ENCODE results near the gene NKX3-2. TPM values are rescaled to one million over a fixed set of nuclear protein-coding genes. Genes with fewer than 3 reads are reported as not detected.

The NKX3-2 gene
- total and polyA plus RNA-seq, 2 of the 8 experiments (the other 6 are each of a cell fraction or from before 2014, with no cell fraction given) = 0.13 TPM; not detected in 1

DNA sequence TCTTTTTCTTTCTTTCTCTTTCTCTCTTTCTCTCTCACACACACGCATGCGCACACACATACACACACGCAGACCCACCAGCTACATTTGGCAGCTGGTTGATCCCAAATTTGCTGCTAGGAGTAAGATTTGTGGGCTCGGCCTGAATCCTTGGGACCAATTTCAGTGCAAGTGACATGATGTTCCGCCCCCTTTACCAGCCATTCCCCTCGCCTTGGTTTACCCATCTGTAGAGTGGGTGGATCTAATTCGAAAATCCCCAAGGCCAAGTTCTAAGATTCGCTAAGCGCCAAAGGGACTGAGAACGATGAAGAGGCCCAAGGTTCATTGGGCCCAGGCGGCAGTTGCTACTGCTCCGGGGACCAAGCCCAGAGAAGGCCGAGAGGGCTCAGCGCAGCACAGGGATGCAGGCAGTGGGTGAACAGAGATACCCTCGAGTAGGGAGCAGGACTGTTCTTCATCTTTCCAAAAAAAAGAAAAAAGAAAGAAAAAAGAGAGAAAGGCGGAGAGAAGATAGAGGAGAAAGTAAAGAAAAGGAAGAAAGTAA lies 5.8 kb downstream of the NKX3-2 start:
- no peak overlapping the region for H3K27ac ChIP-seq (ENCODE audit: low read depth, low read length)
- no peak overlapping the region for H3K4ac ChIP-seq (replicated peaks; ENCODE audit: insufficient read length, low read depth, low read length)
- no peak overlapping the region for H3K56ac ChIP-seq (replicated peaks; ENCODE audit: insufficient read length, low read depth, low read length)
- POLR2A ChIA-PET (ENCODE audit: partially characterized antibody) = no interaction called here
- H3K23me2 ChIP-seq (ENCODE audit: low read depth, low read length) = peaks cover 2% of the 10 kb centered on the region; the same call in 1 of the 2 replicates
- H4K8ac ChIP-seq (ENCODE audit: extremely low read depth, insufficient read depth, low read length) = no peak overlapping the region
- H2BK15ac ChIP-seq (ENCODE audit: low read length) = no peak overlapping the region
- peaks cover 0 to 4% (median 0%) of the 10 kb centered on the region in 4 experiments; a peak in 1 of 8 replicates for H3K36me3 ChIP-seq (ENCODE audit: control insufficient read depth in 2 of 4, insufficient read depth in 4 of 4, low read length in 3 of 4)
- H3K23ac ChIP-seq (ENCODE audit: insufficient read length) = no peak overlapping the region
- peak overlapping the region in 1 of 2 experiments; percentile 48; a peak in 1 of 4 replicates for H3K4me2 ChIP-seq (ENCODE audit: insufficient read depth in 1 of 2, low read depth in 2 of 2, low read length in 2 of 2)
- no peaks in the 10 kb centered on the region for H3K79me2 ChIP-seq (ENCODE audit: control insufficient read depth in 1 of 2, insufficient read depth in 2 of 2, low read length in 2 of 2)
- H2BK20ac ChIP-seq (ENCODE audit: low read length) = no peak overlapping the region
- peaks cover 96 to 100% (median 100%) of the 10 kb centered on the region in 4 experiments for H3K27me3 ChIP-seq (replicated peaks in 1 of 4; ENCODE audit: control insufficient read depth in 3 of 4, extremely low read depth in 1 of 4, insufficient read depth in 3 of 4, low read length in 3 of 4)
- no peak overlapping the region for H2AFZ ChIP-seq (ENCODE audit: low read length)
- DNase-seq (ENCODE audit: low read depth in 1 of 2, low spot score in 2 of 2) (no peak), FAIRE-seq (no peak)
- peak overlapping the region; percentile 27; the same call in 1 of the 2 replicates for H2AK5ac ChIP-seq (ENCODE audit: low read depth, low read length)
- no peak overlapping the region for H2BK120ac ChIP-seq (replicated peaks; ENCODE audit: low read depth, low read length)
- no peak overlapping the region; the same call in 1 of the 2 replicates for H3K18ac ChIP-seq (ENCODE audit: extremely low read depth, low read length)
- H3K9me3 ChIP-seq (ENCODE audit: insufficient read depth in 2 of 2, low read depth in 1 of 2, low read length in 1 of 2) = peaks cover 0 to 3% of the 10 kb centered on the region in 2 experiments; a peak in 2 of 4 replicates
- WGBS, 2 experiments (ENCODE audit: extremely low coverage in 1 of 2, insufficient coverage in 1 of 2, insufficient read length in 1 of 2, insufficient replicate concordance in 2 of 2, low coverage in 1 of 2, low lambda C conversion rate in 2 of 2, missing lambda C conversion rate in 1 of 2) = 28% methylated on average over 16 of the region's 16 CpGs; no CpG with 5 or more reads in 1 of the 2 experiments
- H2BK12ac ChIP-seq (ENCODE audit: low read depth, low read length) = 0 out of 2 replicates have a peak overlapping the region, but pooled peaks have one; percentile 39
- H3K9ac ChIP-seq (replicated peaks in 1 of 4; ENCODE audit: extremely low read depth in 1 of 4, low read depth in 3 of 4, low read length in 3 of 4) = no peak overlapping the region
- H4K20me1 ChIP-seq (replicated peaks in 1 of 2; ENCODE audit: control insufficient read depth in 1 of 2, insufficient read depth in 2 of 2, low read length in 2 of 2) = peaks cover 15 to 51% of the 10 kb centered on the region in 2 experiments
- no peak overlapping the region for H3K14ac ChIP-seq (ENCODE audit: insufficient read length)
- no peak overlapping the region for H4K5ac ChIP-seq (ENCODE audit: insufficient read length, low read depth, low read length)
- no peak overlapping the region for H2BK5ac ChIP-seq (ENCODE audit: low read depth, low read length)
- peaks cover 8 to 30% (median 21%) of the 10 kb centered on the region in 4 experiments for H3K4me1 ChIP-seq (replicated peaks in 1 of 4; ENCODE audit: control insufficient read depth in 3 of 4, insufficient read depth in 4 of 4, low read length in 3 of 4)
- no peak overlapping the region for H4K91ac ChIP-seq (replicated peaks; ENCODE audit: insufficient read length, low read length)
- CTCF ChIA-PET (ENCODE audit: partially characterized antibody) = interaction anchor here (0.7 to 6.2 kb wide), 2 partner anchors 11 to 13 kb away, joined by 3 to 132 read pairs; no protein-coding TSS in a partner anchor
- peak overlapping the region in 1 of 4 experiments; percentile 31; a peak in 1 of 8 replicates for H3K4me3 ChIP-seq (ENCODE audit: extremely low read depth in 1 of 4, insufficient read depth in 2 of 4, low read depth in 3 of 4, low read length in 4 of 4)
- H3K79me1 ChIP-seq (ENCODE audit: low read depth, low read length) = no peaks in the 10 kb centered on the region
- TF ChIP-seq RNF2 (IDR thresholded peaks at IDR 0.05; ENCODE audit: borderline replicate concordance, low read depth, low read length, missing control alignments, poor library complexity, severe bottlenecking) (no peak), KDM1A (IDR thresholded peaks at IDR 0.05; ENCODE audit: borderline replicate concordance, low read length) (peak; percentile 36; the same call in 1 of the 2 replicates), SP2 (IDR thresholded peaks at IDR 0.05; ENCODE audit: low read length) (no peak), EGR1 (IDR thresholded peaks at IDR 0.05; ENCODE audit: borderline replicate concordance, low read depth, low read length) (no peak), CHD1 (IDR thresholded peaks at IDR 0.05; ENCODE audit: low read depth, low read length) (no peak), YY1 (IDR thresholded peaks at IDR 0.05; ENCODE audit: low read depth, low read length) (no peak), SRF (IDR thresholded peaks at IDR 0.05; ENCODE audit: low read depth, low read length) (no peak), CBX8 (IDR thresholded peaks at IDR 0.05; ENCODE audit: borderline replicate concordance, low read depth, low read length) (0 out of 2 replicates have a peak, but pooled peaks have one; percentile 26), GABPA (IDR thresholded peaks at IDR 0.05; ENCODE audit: borderline replicate concordance, insufficient read depth, low read length) (no peak), POU5F1 (IDR thresholded peaks at IDR 0.05; ENCODE audit: low read depth, low read length) (no peak), RXRA (IDR thresholded peaks at IDR 0.05; ENCODE audit: insufficient read depth, low read depth, low read length) (no peak), SP1 (IDR thresholded peaks at IDR 0.05; ENCODE audit: low read depth, low read length) (no peak)
- TF ChIP-seq, protein P1, sequence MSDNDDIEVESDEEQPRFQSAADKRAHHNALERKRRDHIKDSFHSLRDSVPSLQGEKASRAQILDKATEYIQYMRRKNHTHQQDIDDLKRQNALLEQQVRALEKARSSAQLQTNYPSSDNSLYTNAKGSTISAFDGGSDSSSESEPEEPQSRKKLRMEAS (IDR thresholded peaks at IDR 0.05) = no peak

Measured in H1 (cell line).